Measurements from ENCODE around the gene STARD10.
A peak's percentile ranks its signal among the peaks of the same experiment; 100 is the strongest.

Gene STARD10

GRCh38 chr11:72758690-72759389 is 35.0 kb downstream of the STARD10 start:
- Mint-ChIP-seq H3K4me3 (no peak overlapping the region), H3K4me1 (ENCODE audit: low read depth) (peaks cover 29% of the 10 kb centered on the region), H3K27ac (no peak overlapping the region), H3K9me3 (no peaks in the 10 kb centered on the region), H3K36me3 (ENCODE audit: low read depth) (peaks cover 18% of the 10 kb centered on the region), H3K27me3 (ENCODE audit: low read depth) (no peaks in the 10 kb centered on the region)

GRCh38 chr11:72758304-72758689 is 35.5 kb downstream of the STARD10 start:
- H3K4me1 Mint-ChIP-seq (ENCODE audit: low read depth) = peaks cover 24% of the 10 kb centered on the region
- peaks cover 18% of the 10 kb centered on the region for H3K36me3 Mint-ChIP-seq (ENCODE audit: low read depth)
- H3K27me3 Mint-ChIP-seq (ENCODE audit: low read depth) = no peaks in the 10 kb centered on the region
- H3K27ac Mint-ChIP-seq = no peak overlapping the region
- no peak overlapping the region for H3K4me3 Mint-ChIP-seq
- no peaks in the 10 kb centered on the region for H3K9me3 Mint-ChIP-seq

- H3K4me1 Mint-ChIP-seq (ENCODE audit: low read depth) = peaks cover 17% of the 10 kb centered on the region
- H3K27ac Mint-ChIP-seq = peak overlapping the region; percentile 17
- no peak overlapping the region for H3K4me3 Mint-ChIP-seq
- H3K9me3 Mint-ChIP-seq = no peaks in the 10 kb centered on the region
- peaks cover 17% of the 10 kb centered on the region for H3K36me3 Mint-ChIP-seq (ENCODE audit: low read depth)
- H3K27me3 Mint-ChIP-seq (ENCODE audit: low read depth) = no peaks in the 10 kb centered on the region
These were observed 38.0 kb downstream of the STARD10 start for GRCh38 chr11:72755713-72756285.

GRCh38 chr11:72754544-72755155 is 39.2 kb downstream of the STARD10 start:
- Mint-ChIP-seq H3K27me3 (ENCODE audit: low read depth) (no peaks in the 10 kb centered on the region), H3K9me3 (no peaks in the 10 kb centered on the region), H3K27ac (no peak overlapping the region), H3K36me3 (ENCODE audit: low read depth) (peaks cover 12% of the 10 kb centered on the region), H3K4me1 (ENCODE audit: low read depth) (peaks cover 24% of the 10 kb centered on the region), H3K4me3 (no peak overlapping the region)

GRCh38 chr11:72754149-72754543 is 39.7 kb downstream of the STARD10 start:
- Mint-ChIP-seq H3K9me3 (no peaks in the 10 kb centered on the region), H3K4me1 (ENCODE audit: low read depth) (peaks cover 24% of the 10 kb centered on the region), H3K4me3 (no peak overlapping the region), H3K27ac (no peak overlapping the region), H3K36me3 (ENCODE audit: low read depth) (peaks cover 12% of the 10 kb centered on the region), H3K27me3 (ENCODE audit: low read depth) (no peaks in the 10 kb centered on the region)

GRCh38 chr11:72753341-72754148 is 40.3 kb downstream of the STARD10 start:
- peaks cover 25% of the 10 kb centered on the region for H3K4me1 Mint-ChIP-seq (ENCODE audit: low read depth)
- H3K27me3 Mint-ChIP-seq (ENCODE audit: low read depth) = no peaks in the 10 kb centered on the region
- no peak overlapping the region for H3K27ac Mint-ChIP-seq
- peak overlapping the region; percentile 97 for H3K4me3 Mint-ChIP-seq
- H3K9me3 Mint-ChIP-seq = no peaks in the 10 kb centered on the region
- H3K36me3 Mint-ChIP-seq (ENCODE audit: low read depth) = peaks cover 8% of the 10 kb centered on the region

- no peaks in the 10 kb centered on the region for H3K27me3 Mint-ChIP-seq (ENCODE audit: low read depth)
- H3K9me3 Mint-ChIP-seq = no peaks in the 10 kb centered on the region
- H3K4me3 Mint-ChIP-seq = peak within 1 kb of the TSS; percentile 97
- H3K27ac Mint-ChIP-seq = peak within 1 kb of the TSS; percentile 97
- peaks cover 5% of the 10 kb centered on the region for H3K36me3 Mint-ChIP-seq (ENCODE audit: low read depth)
- peaks cover 25% of the 10 kb centered on the region for H3K4me1 Mint-ChIP-seq (ENCODE audit: low read depth)
These were observed 41.5 kb downstream of the STARD10 start, which contains the start of gene ARAP1 for GRCh38 chr11:72752088-72752914. TSS of gene ARAP1 (minus strand) at chr11:72752408. CDS start at chr11:72727128, 25,280 bp downstream.

- H3K27ac Mint-ChIP-seq = peak overlapping the region; percentile 79
- H3K36me3 Mint-ChIP-seq (ENCODE audit: low read depth) = peaks cover 2% of the 10 kb centered on the region
- H3K9me3 Mint-ChIP-seq = no peaks in the 10 kb centered on the region
- H3K4me1 Mint-ChIP-seq (ENCODE audit: low read depth) = peaks cover 25% of the 10 kb centered on the region
- no peaks in the 10 kb centered on the region for H3K27me3 Mint-ChIP-seq (ENCODE audit: low read depth)
- peak overlapping the region; percentile 97 for H3K4me3 Mint-ChIP-seq
These were observed 42.4 kb downstream of the STARD10 start for GRCh38 chr11:72751116-72752087.

GRCh38 chr11:72750556-72751115 is 43.2 kb downstream of the STARD10 start:
- peaks cover 2% of the 10 kb centered on the region for H3K36me3 Mint-ChIP-seq (ENCODE audit: low read depth)
- H3K4me3 Mint-ChIP-seq = peak overlapping the region; percentile 97
- H3K27ac Mint-ChIP-seq = peak overlapping the region; percentile 43
- H3K4me1 Mint-ChIP-seq (ENCODE audit: low read depth) = peaks cover 25% of the 10 kb centered on the region
- no peaks in the 10 kb centered on the region for H3K27me3 Mint-ChIP-seq (ENCODE audit: low read depth)
- H3K9me3 Mint-ChIP-seq = no peaks in the 10 kb centered on the region

- Mint-ChIP-seq H3K9me3 (no peaks in the 10 kb centered on the region), H3K27ac (no peak overlapping the region), H3K36me3 (ENCODE audit: low read depth) (peaks cover 2% of the 10 kb centered on the region), H3K4me1 (ENCODE audit: low read depth) (peaks cover 25% of the 10 kb centered on the region), H3K27me3 (ENCODE audit: low read depth) (no peaks in the 10 kb centered on the region), H3K4me3 (no peak overlapping the region)
These were observed 43.8 kb downstream of the STARD10 start for GRCh38 chr11:72750086-72750485.

GRCh38 chr11:72747289-72747855 is 46.5 kb downstream of the STARD10 start:
- H3K9me3 Mint-ChIP-seq = no peaks in the 10 kb centered on the region
- no peak overlapping the region for H3K27ac Mint-ChIP-seq
- H3K27me3 Mint-ChIP-seq (ENCODE audit: low read depth) = no peaks in the 10 kb centered on the region
- H3K4me3 Mint-ChIP-seq = no peak overlapping the region
- H3K36me3 Mint-ChIP-seq (ENCODE audit: low read depth) = peaks cover 2% of the 10 kb centered on the region
- H3K4me1 Mint-ChIP-seq (ENCODE audit: low read depth) = peaks cover 27% of the 10 kb centered on the region

- no peak overlapping the region for H3K27ac Mint-ChIP-seq
- no peak overlapping the region for H3K4me3 Mint-ChIP-seq
- H3K36me3 Mint-ChIP-seq (ENCODE audit: low read depth) = peaks cover 2% of the 10 kb centered on the region
- H3K27me3 Mint-ChIP-seq (ENCODE audit: low read depth) = no peaks in the 10 kb centered on the region
- H3K4me1 Mint-ChIP-seq (ENCODE audit: low read depth) = peaks cover 29% of the 10 kb centered on the region
- H3K9me3 Mint-ChIP-seq = no peaks in the 10 kb centered on the region
These were observed 47.0 kb downstream of the STARD10 start for GRCh38 chr11:72746821-72747220.

Measured in T-helper 1 cell treated with Interleukin-12 subunit alpha and Interleukin-12 subunit beta and Interleukin-4 antibody, amounts not matched to agents 30 μg/mL and 1 μg/mL, for 36 hours (primary cell).